HEK293 (cell line): Measurements from ENCODE around the gene PLA2G3.
A peak's percentile ranks its signal among the peaks of the same experiment; 100 is the strongest.
"Not testable (repeated sequence)": the region's sequence is repeated elsewhere in the genome, so short reads cannot be mapped to it uniquely, and the experiment has no call there.

Experiments used
- CTCF ChIA-PET: fragments of 350-600 bp; formaldehyde crosslinking; extraction: SDS; loops from one replicate; lab custom pipeline; 2021; ENCODE audit warnings: antibody characterized with exemption; lab: Yijun Ruan, JAX
- POLR2A ChIA-PET: fragments of 300-600 bp; formaldehyde crosslinking; extraction: SDS; loops from one replicate; lab custom pipeline; 2020; ENCODE audit warnings: antibody characterized with exemption, inconsistent platforms; lab: Yijun Ruan, JAX
- H3K27ac ChIP-seq: fragments of 200-500 bp; sonication (Bioruptor generic); 2 replicates; pipeline ENCODE4 v1.5.1; 2014; ENCODE audit warnings: low read depth, low read length, control low read depth, inconsistent platforms; ENCODE audit errors: extremely low read depth
- H3K36me3 ChIP-seq, 2 experiments: fragments of 200-500 bp in 1 of 2; sonication (Bioruptor generic) in 1 of 2; 1 replicate in 1 of 2; 2 replicates in 1 of 2; pipeline ENCODE4 v1.5.1; 2014 to 2017; ENCODE audit warnings: inconsistent platforms in 2 of 2, low read length in 2 of 2; ENCODE audit not compliant: control insufficient read depth in 2 of 2, insufficient read depth in 1 of 2
- H3K4me1 ChIP-seq: fragments of 200-500 bp; sonication (Bioruptor generic); 2 replicates; pipeline ENCODE4 v1.5.1; 2014; ENCODE audit warnings: mild to moderate bottlenecking, low read length, inconsistent platforms; ENCODE audit not compliant: control insufficient read depth, insufficient read depth
- H3K4me3 ChIP-seq: 2 replicates; pipeline ENCODE4 v1.5.1; 2011; ENCODE audit warnings: low read depth, mild to moderate bottlenecking, control low read depth, low read length, moderate library complexity
- H3K9me3 ChIP-seq: fragments of 200-500 bp; sonication (Bioruptor generic); 2 replicates; pipeline ENCODE4 v1.5.1; 2014; ENCODE audit warnings: low read depth, low read length, inconsistent platforms; ENCODE audit not compliant: control insufficient read depth, insufficient read depth
- EGR2 ChIP-seq: fragments of 450-650 bp; formaldehyde crosslinking; IDR thresholded peaks from 2 replicates; pipeline ENCODE4 v1.5.1; 2016; ENCODE audit warnings: low read depth, missing biosample characterization, missing genetic modification characterization
- ELK4 ChIP-seq: IDR thresholded peaks from 2 replicates; pipeline ENCODE4 v1.6.1; 2011; ENCODE audit warnings: mild to moderate bottlenecking, low read depth, low read length, borderline replicate concordance
- GLIS1 ChIP-seq: fragments of 450-650 bp; formaldehyde crosslinking; IDR thresholded peaks from 2 replicates; pipeline ENCODE4 v1.5.1; 2016; ENCODE audit warnings: missing biosample characterization, missing genetic modification characterization
- PRDM1 ChIP-seq: fragments of 450-650 bp; formaldehyde crosslinking; IDR thresholded peaks from 2 replicates; pipeline ENCODE4; 2016; ENCODE audit warnings: missing biosample characterization, missing genetic modification characterization
- PRDM4 ChIP-seq: fragments of 450-650 bp; formaldehyde crosslinking; IDR thresholded peaks from 2 replicates; pipeline ENCODE4 v1.5.1; 2017; ENCODE audit warnings: missing biosample characterization, missing genetic modification characterization
- YY2 ChIP-seq: fragments of 450-650 bp; formaldehyde crosslinking; IDR thresholded peaks from 2 replicates; pipeline ENCODE4 v1.5.1; 2016; ENCODE audit warnings: missing biosample characterization, missing genetic modification characterization
- ZFHX2 ChIP-seq: fragments of 450-650 bp; formaldehyde crosslinking; conservative IDR thresholded peaks from 2 replicates; pipeline ENCODE4 v1.5.1; 2016; ENCODE audit warnings: missing biosample characterization, missing genetic modification characterization
- ZIC2 ChIP-seq: fragments of 450-650 bp; formaldehyde crosslinking; IDR thresholded peaks from 2 replicates; pipeline ENCODE4 v1.5.1; 2016; ENCODE audit warnings: missing biosample characterization, missing genetic modification characterization
- ZNF112 ChIP-seq: fragments of 450-650 bp; formaldehyde crosslinking; IDR thresholded peaks from 2 replicates; pipeline ENCODE4 v1.5.0; 2017; ENCODE audit warnings: missing biosample characterization, missing genetic modification characterization
- ZNF175 ChIP-seq: fragments of 450-650 bp; formaldehyde crosslinking; IDR thresholded peaks from 2 replicates; pipeline ENCODE4 v1.5.1; 2016; ENCODE audit warnings: missing biosample characterization, missing genetic modification characterization
- ZNF202 ChIP-seq: fragments of 450-650 bp; formaldehyde crosslinking; IDR thresholded peaks from 2 replicates; pipeline ENCODE4 v1.5.1; 2016; ENCODE audit warnings: missing biosample characterization, missing genetic modification characterization, borderline replicate concordance
- ZNF513 ChIP-seq: fragments of 450-650 bp; IDR thresholded peaks from 2 replicates; pipeline ENCODE4 v1.5.1; 2018; ENCODE audit warnings: missing biosample characterization, missing genetic modification characterization
- ZNF704 ChIP-seq: fragments of 450-650 bp; formaldehyde crosslinking; IDR thresholded peaks from 2 replicates; pipeline ENCODE4 v1.5.1; 2016; ENCODE audit warnings: missing biosample characterization, missing genetic modification characterization

Gene PLA2G3

GRCh38 chr22:31120230-31120629 lies 20.1 kb downstream of the PLA2G3 start:
- POLR2A ChIA-PET, result interaction anchor here (0.6 to 1.2 kb wide), 2 partner anchors 13 to 485 kb away, joined by 3 to 4 read pairs; partner anchors contain the start of gene SELENOM
- no peak overlapping the region for H3K27ac ChIP-seq
- TF ChIP-seq YY2 (tag by site-specific recombination) (no peak), ZFHX2 (tag by site-specific recombination) (peak; percentile 37), GLIS1 (tag by site-specific recombination) (peak; percentile 77), ZNF513 (tag by site-specific recombination) (peak; percentile 29; the same call in 1 of the 2 replicates), ZNF202 (tag by site-specific recombination) (no peak), ZIC2 (0 out of 2 replicates have a peak, but pooled peaks have one; percentile 42), EGR2 (tag by site-specific recombination) (0 out of 2 replicates have a peak, but pooled peaks have one; percentile 14)
- no peaks in the 10 kb centered on the region for H3K9me3 ChIP-seq
- CTCF ChIA-PET, result interaction anchor here (0.8 to 1.3 kb wide), 3 partner anchors 9 to 26 kb away, joined by 3 to 4 read pairs (median 3); partner anchors contain the start of gene SELENOM
- no peak overlapping the region for H3K4me3 ChIP-seq
- H3K36me3 ChIP-seq, result no peaks in the 10 kb centered on the region
- 0 out of 2 replicates have a peak, but pooled peaks cover 2% of the 10 kb centered on the region for H3K4me1 ChIP-seq

- ChIA-PET POLR2A (interaction anchor here (0.6 kb wide), 1 partner anchor 17 kb away, joined by 3 read pairs; no protein-coding TSS in a partner anchor), CTCF (interaction anchor here (0.7 to 1.3 kb wide), 4 partner anchors 11 to 199 kb away, joined by 3 to 9 read pairs (median 4); partner anchors contain the start of gene SELENOM)
- Histone ChIP-seq H3K27ac (no peak overlapping the region), H3K36me3 (no peaks in the 10 kb centered on the region), H3K4me3 (no peak overlapping the region), H3K9me3 (no peaks in the 10 kb centered on the region), H3K4me1 (0 out of 2 replicates have a peak, but pooled peaks cover 2% of the 10 kb centered on the region)
- TF ChIP-seq PRDM1 (no peak), ZNF112 (tag by site-specific recombination) (no peak), ZNF175 (no peak), ELK4 (no peak), ZNF704 (tag by site-specific recombination) (no peak)
Observed at GRCh38 chr22:31119026-31119717, 21.1 kb downstream of the PLA2G3 start.

- Histone ChIP-seq H3K4me1 (0 out of 2 replicates have a peak, but pooled peaks cover 2% of the 10 kb centered on the region), H3K4me3 (no peak overlapping the region), H3K27ac (no peak overlapping the region), H3K9me3 (no peaks in the 10 kb centered on the region), H3K36me3 (no peaks in the 10 kb centered on the region)
- TF ChIP-seq ZIC2 (0 out of 2 replicates have a peak, but pooled peaks have one; percentile 6), PRDM4 (tag by site-specific recombination) (no peak)
- POLR2A ChIA-PET, result interaction anchor here (0.6 kb wide), 1 partner anchor 16 kb away, joined by 3 read pairs; no protein-coding TSS in a partner anchor
- CTCF ChIA-PET, result interaction anchor here (1.0 to 3.1 kb wide), 3 partner anchors 11 to 30 kb away, joined by 4 to 9 read pairs (median 8); partner anchors contain the start of gene SELENOM
Observed at GRCh38 chr22:31118046-31118820, 22.1 kb downstream of the PLA2G3 start.

GRCh38 chr22:31112547-31113091 lies 27.7 kb downstream of the PLA2G3 start:
- H3K9me3 ChIP-seq, H3K36me3 ChIP-seq, H3K27ac ChIP-seq, H3K4me1 ChIP-seq, H3K4me3 ChIP-seq: not testable (repeated sequence)
- ChIA-PET CTCF (interaction anchor here (0.6 to 0.8 kb wide), 4 partner anchors 18 to 161 kb away, joined by 3 to 5 read pairs (median 3); no protein-coding TSS in a partner anchor), POLR2A (interaction anchor here (0.7 kb wide), 1 partner anchor 15 kb away, joined by 8 read pairs; no protein-coding TSS in a partner anchor)
